ENCODE results near the gene SLC6A8.
"Not testable (repeated sequence)": the region's sequence is repeated elsewhere in the genome, so short reads cannot be mapped to it uniquely, and the experiment has no call there.

The SLC6A8 gene

GRCh38 chrX:153693216-153694086 is 5.7 kb downstream of the SLC6A8 start:
- DNase-seq (ENCODE audit: low read depth in 2 of 2): no peak

GRCh38 chrX:153694256-153694655 is 6.5 kb downstream of the SLC6A8 start:
- DNase-seq (ENCODE audit: low read depth in 2 of 2): not testable (repeated sequence)

- no peak for DNase-seq (ENCODE audit: low read depth in 2 of 2)
Measured at GRCh38 chrX:153694687-153695270, 7.1 kb downstream of the SLC6A8 start.

GRCh38 chrX:153696100-153696499 is 8.4 kb downstream of the SLC6A8 start:
- no peak for DNase-seq (ENCODE audit: low read depth in 2 of 2)

GRCh38 chrX:153696538-153696937 is 8.8 kb downstream of the SLC6A8 start:
- DNase-seq (ENCODE audit: low read depth in 2 of 2): not testable (repeated sequence)

- not testable (repeated sequence) for DNase-seq (ENCODE audit: low read depth in 2 of 2)
Measured at GRCh38 chrX:153696986-153697722, 9.4 kb downstream of the SLC6A8 start.

- DNase-seq (ENCODE audit: low read depth in 2 of 2): no peak
Measured at GRCh38 chrX:153697924-153698865, 10.5 kb downstream of the SLC6A8 start.

- DNase-seq (ENCODE audit: low read depth in 2 of 2): not testable (repeated sequence)
Measured at GRCh38 chrX:153699210-153699783, 11.6 kb downstream of the SLC6A8 start.

GRCh38 chrX:153699784-153700371 is 12.2 kb downstream of the SLC6A8 start:
- DNase-seq (ENCODE audit: low read depth in 2 of 2): not testable (repeated sequence)

- DNase-seq (ENCODE audit: low read depth in 2 of 2): no peak
Measured at GRCh38 chrX:153700376-153700945, 12.7 kb downstream of the SLC6A8 start.

GRCh38 chrX:153700967-153701366 is 13.2 kb downstream of the SLC6A8 start:
- no peak for DNase-seq (ENCODE audit: low read depth in 2 of 2)

GRCh38 chrX:153701706-153702105 is 14.0 kb downstream of the SLC6A8 start:
- no peak for DNase-seq (ENCODE audit: low read depth in 2 of 2)

GRCh38 chrX:153702336-153703035 is 14.8 kb downstream of the SLC6A8 start:
- DNase-seq (ENCODE audit: low read depth in 2 of 2): no peak

- DNase-seq (ENCODE audit: low read depth in 2 of 2): no peak
Measured at GRCh38 chrX:153703036-153703370, 15.3 kb downstream of the SLC6A8 start.

GRCh38 chrX:153704021-153704526 is 16.3 kb downstream of the SLC6A8 start:
- no peak for DNase-seq (ENCODE audit: low read depth in 2 of 2)

GRCh38 chrX:153704631-153705402 is 17.1 kb downstream of the SLC6A8 start:
- DNase-seq (ENCODE audit: low read depth in 2 of 2): not testable (repeated sequence)

GRCh38 chrX:153705403-153706060 is 17.8 kb downstream of the SLC6A8 start:
- DNase-seq (ENCODE audit: low read depth in 2 of 2): not testable (repeated sequence)

GRCh38 chrX:153706799-153707198 is 19.1 kb downstream of the SLC6A8 start:
- no peak for DNase-seq (ENCODE audit: low read depth in 2 of 2)
